C4-2B (cell line): Measurements from ENCODE around the gene TMEM14C.

ENCODE experiments used
- ZFX ChIP-seq: fragments of 450-650 bp; IDR thresholded peaks from 2 replicates; pipeline ENCODE4 v1.6.1; 2017
- TF ChIP-seq, protein P1 (sequence below): fragments of 450-650 bp; conservative IDR thresholded peaks from 2 replicates; pipeline ENCODE4 v1.5.1; 2017; ENCODE audit warnings: mild to moderate bottlenecking

DNA sequence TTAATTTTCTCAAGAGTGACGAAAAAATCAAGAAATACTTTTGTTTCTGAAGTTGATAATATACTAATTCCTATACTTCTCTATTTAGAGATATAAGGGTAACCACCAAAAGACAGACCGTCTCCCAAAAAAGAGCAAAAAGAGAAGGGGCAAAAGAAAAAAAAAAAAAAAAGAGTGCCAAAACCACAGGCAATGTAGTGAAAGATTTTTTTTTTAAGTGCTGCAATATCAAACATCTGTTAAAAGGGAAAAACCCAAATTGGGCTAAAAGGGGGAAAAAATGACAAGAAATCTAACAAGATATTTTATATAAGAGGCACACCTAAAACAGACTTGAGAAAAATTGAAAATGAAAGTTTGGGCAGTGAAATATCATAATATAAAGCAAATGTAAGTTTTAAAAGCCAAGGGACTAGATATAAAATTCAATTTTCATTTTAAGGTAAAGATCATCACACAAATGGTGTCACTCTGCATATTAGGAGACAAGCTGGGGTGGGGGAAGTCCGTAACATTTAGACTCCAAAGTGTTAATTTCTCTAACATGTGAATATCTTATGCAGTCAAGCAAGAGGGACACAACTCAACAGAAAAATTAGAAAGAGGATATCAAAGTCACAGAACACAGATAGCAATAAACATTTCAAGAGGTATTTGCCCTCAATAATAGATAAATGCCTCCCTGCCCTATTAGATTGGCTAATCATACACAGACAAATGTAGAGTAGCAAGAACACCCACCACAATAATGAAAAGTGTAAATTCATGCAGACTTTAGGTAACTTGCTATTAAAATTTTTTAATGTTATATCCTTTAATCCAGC is 37.6 kb upstream of the TMEM14C start:
- TF ChIP-seq, protein P1, sequence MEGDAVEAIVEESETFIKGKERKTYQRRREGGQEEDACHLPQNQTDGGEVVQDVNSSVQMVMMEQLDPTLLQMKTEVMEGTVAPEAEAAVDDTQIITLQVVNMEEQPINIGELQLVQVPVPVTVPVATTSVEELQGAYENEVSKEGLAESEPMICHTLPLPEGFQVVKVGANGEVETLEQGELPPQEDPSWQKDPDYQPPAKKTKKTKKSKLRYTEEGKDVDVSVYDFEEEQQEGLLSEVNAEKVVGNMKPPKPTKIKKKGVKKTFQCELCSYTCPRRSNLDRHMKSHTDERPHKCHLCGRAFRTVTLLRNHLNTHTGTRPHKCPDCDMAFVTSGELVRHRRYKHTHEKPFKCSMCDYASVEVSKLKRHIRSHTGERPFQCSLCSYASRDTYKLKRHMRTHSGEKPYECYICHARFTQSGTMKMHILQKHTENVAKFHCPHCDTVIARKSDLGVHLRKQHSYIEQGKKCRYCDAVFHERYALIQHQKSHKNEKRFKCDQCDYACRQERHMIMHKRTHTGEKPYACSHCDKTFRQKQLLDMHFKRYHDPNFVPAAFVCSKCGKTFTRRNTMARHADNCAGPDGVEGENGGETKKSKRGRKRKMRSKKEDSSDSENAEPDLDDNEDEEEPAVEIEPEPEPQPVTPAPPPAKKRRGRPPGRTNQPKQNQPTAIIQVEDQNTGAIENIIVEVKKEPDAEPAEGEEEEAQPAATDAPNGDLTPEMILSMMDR: no peak
- no peak for TF ChIP-seq ZFX
